Hepatocyte (in vitro differentiated cells): Measurements from ENCODE around the gene GPR39. TPM values are rescaled to one million over a fixed set of nuclear protein-coding genes. Genes with fewer than 3 reads are reported as not detected.

Source experiments
- DNase-seq: peaks from one replicate; pipeline ENCODE4 v3.0.0-alpha.2; 2016; ENCODE audit warnings: low spot score
- H2AFZ ChIP-seq: fragments of 200-600 bp; sonication (generic); 2 replicates; pipeline ENCODE4 v1.6.0; 2016; ENCODE audit warnings: antibody characterized with exemption, mild to moderate bottlenecking
- H3K27ac ChIP-seq: fragments of 200-600 bp; sonication (generic); 2 replicates; pipeline ENCODE4 v1.5.1; 2016; ENCODE audit warnings: mild to moderate bottlenecking
- H3K27me3 ChIP-seq: fragments of 200-600 bp; sonication (generic); 2 replicates; pipeline ENCODE4 v1.6.1; 2016
- H3K36me3 ChIP-seq: fragments of 200-600 bp; sonication (generic); replicated peaks from 2 replicates; pipeline ENCODE4 v1.5.1; 2016; ENCODE audit warnings: low read depth; ENCODE audit not compliant: insufficient read depth
- H3K4me1 ChIP-seq: fragments of 200-600 bp; sonication (generic); 2 replicates; pipeline ENCODE4 v1.5.1; 2016; ENCODE audit warnings: mild to moderate bottlenecking, moderate library complexity; ENCODE audit not compliant: insufficient read depth
- H3K4me2 ChIP-seq: fragments of 200-600 bp; sonication (generic); 2 replicates; pipeline ENCODE4 v1.6.0; 2016
- H3K4me3 ChIP-seq: fragments of 200-600 bp; sonication (generic); 2 replicates; pipeline ENCODE4 v1.5.1; 2016; ENCODE audit warnings: mild to moderate bottlenecking
- H3K79me2 ChIP-seq: fragments of 200-600 bp; sonication (generic); 2 replicates; pipeline ENCODE4 v1.6.0; 2017; ENCODE audit warnings: mild to moderate bottlenecking
- H3K9me2 ChIP-seq: fragments of 200-600 bp; sonication (generic); replicated peaks from 2 replicates; pipeline ENCODE4 v1.6.0; 2017; ENCODE audit warnings: mild to moderate bottlenecking; ENCODE audit not compliant: insufficient read depth
- H3K9me3 ChIP-seq: fragments of 200-600 bp; sonication (generic); 2 replicates; pipeline ENCODE4 v1.5.1; 2016; ENCODE audit warnings: low read depth, mild to moderate bottlenecking
- H4K20me1 ChIP-seq: fragments of 200-600 bp; sonication (generic); 2 replicates; pipeline ENCODE4 v1.6.0; 2016; ENCODE audit warnings: mild to moderate bottlenecking; ENCODE audit not compliant: insufficient read depth, poor library complexity, severe bottlenecking
- CTCF ChIP-seq: fragments of 200-600 bp; sonication (generic); IDR thresholded peaks from 2 replicates; pipeline ENCODE4 v1.5.1; 2016; ENCODE audit warnings: antibody characterized with exemption, mild to moderate bottlenecking; ENCODE audit not compliant: poor library complexity
- EZH2 ChIP-seq: fragments of 200-600 bp; sonication (generic); IDR thresholded peaks from 2 replicates; pipeline ENCODE4 v1.6.1; 2016; ENCODE audit warnings: antibody characterized with exemption, mild to moderate bottlenecking, borderline replicate concordance
- EZH2phosphoT487 ChIP-seq: fragments of 200-600 bp; sonication (generic); IDR thresholded peaks from one replicate; pipeline ENCODE4 v1.6.1; 2018; ENCODE audit warnings: antibody characterized with exemption, mild to moderate bottlenecking, low read depth, moderate library complexity; ENCODE audit not compliant: unreplicated experiment, severe bottlenecking
- WGBS: methylation state at CpG from one replicate; pipeline ENCODE4 v1.1.6; 2016; ENCODE audit warnings: low lambda C conversion rate; ENCODE audit errors: missing lambda C conversion rate; 5-methylcytosine and 5-hydroxymethylcytosine counted together
- polyA plus RNA-seq: library from polyadenylated mRNA; unstranded; fragments of >200 nt; fragmentation: Nextera tagmentation; extraction: Ambion mirVana; gene quantifications from 2 replicates; pipeline ENCODE4 v1.2.1, GENCODE V29; 2016
- total RNA-seq: library from RNA; depleted of rRNA; stranded (reverse); fragments of >200 nt; gene quantifications from 2 replicates; pipeline ENCODE4 v1.2.3, GENCODE V29; 2014

The GPR39 gene
- total and polyA plus RNA-seq, 2 experiments from 2014 or later = 11.1 to 14.5 TPM

GRCh38 chr2:132586101-132586511, 169.5 kb downstream of the GPR39 start:
- H3K4me2 ChIP-seq = no peak overlapping the region
- peaks cover 12% of the 10 kb centered on the region for H3K79me2 ChIP-seq
- no peak for DNase-seq
- no peak overlapping the region for H3K4me3 ChIP-seq
- no peaks in the 10 kb centered on the region for H3K9me3 ChIP-seq
- H3K27me3 ChIP-seq = no peaks in the 10 kb centered on the region
- no peak overlapping the region for H3K27ac ChIP-seq
- H4K20me1 ChIP-seq = no peaks in the 10 kb centered on the region
- H2AFZ ChIP-seq = no peak overlapping the region
- WGBS = 94% methylated on average over 14 of the region's 14 CpGs
- TF ChIP-seq CTCF (no peak), EZH2phosphoT487 (no peak), EZH2 (no peak)
- H3K9me2 ChIP-seq = no peaks in the 10 kb centered on the region
- H3K36me3 ChIP-seq = no peaks in the 10 kb centered on the region
- H3K4me1 ChIP-seq = peaks cover 8% of the 10 kb centered on the region

- H3K27me3 ChIP-seq = no peaks in the 10 kb centered on the region
- H3K9me3 ChIP-seq = no peaks in the 10 kb centered on the region
- H3K4me3 ChIP-seq = no peak overlapping the region
- no peaks in the 10 kb centered on the region for H3K9me2 ChIP-seq
- WGBS = 88% methylated on average over 3 of the region's 3 CpGs
- peaks cover 8% of the 10 kb centered on the region for H3K4me1 ChIP-seq
- DNase-seq = no peak
- no peaks in the 10 kb centered on the region for H4K20me1 ChIP-seq
- H2AFZ ChIP-seq = no peak overlapping the region
- no peak overlapping the region for H3K4me2 ChIP-seq
- H3K27ac ChIP-seq = no peak overlapping the region
- H3K36me3 ChIP-seq = no peaks in the 10 kb centered on the region
- H3K79me2 ChIP-seq = peaks cover 15% of the 10 kb centered on the region
- TF ChIP-seq CTCF (no peak), EZH2phosphoT487 (no peak), EZH2 (no peak)
These were observed 170.2 kb downstream of the GPR39 start for GRCh38 chr2:132586835-132587234.

GRCh38 chr2:132588576-132588975, 172.0 kb downstream of the GPR39 start:
- H3K27ac ChIP-seq = peak overlapping the region; percentile 81
- 100% methylated on average over 1 of the region's 1 CpG for WGBS

More at GRCh38 chr2:132588576-132588975, 172.0 kb downstream of the GPR39 start:
- Histone ChIP-seq H3K79me2 (peaks cover 19% of the 10 kb centered on the region), H3K4me3 (no peak overlapping the region), H3K9me2 (no peaks in the 10 kb centered on the region), H3K9me3 (no peaks in the 10 kb centered on the region), H2AFZ (no peak overlapping the region), H3K4me1 (peaks cover 8% of the 10 kb centered on the region), H3K36me3 (no peaks in the 10 kb centered on the region), H4K20me1 (no peaks in the 10 kb centered on the region), H3K4me2 (peak overlapping the region; percentile 19), H3K27me3 (no peaks in the 10 kb centered on the region)
- peak; percentile 65 for DNase-seq
- TF ChIP-seq EZH2phosphoT487 = no peak
- TF ChIP-seq EZH2 = no peak
- TF ChIP-seq CTCF = no peak
